ENCODE data around the gene ITPR3. TPM values are rescaled to one million over a fixed set of nuclear protein-coding genes. Genes with fewer than 3 reads are reported as not detected.

ITPR3 gene
- total RNA-seq, 1 experiment from 2014 or later, result 86.9 TPM

- peaks cover 8% of the 10 kb centered on the region for H3K4me1 Mint-ChIP-seq (ENCODE audit: insufficient read depth, unreplicated experiment)
- no TSS peak for BruUV-seq (replicated peaks)
- ChIA-PET POLR2A (no interaction called here), CTCF (interaction anchor here (0.6 to 2.4 kb wide), 6 partner anchors 8 to 40 kb away, joined by 3 to 10 read pairs (median 6); partner anchors contain the start of gene UQCC2)
- DNase-seq (ENCODE audit: unreplicated experiment), result no peak
- peaks cover 25% of the 10 kb centered on the region for H3K27me3 Mint-ChIP-seq (ENCODE audit: insufficient read depth, unreplicated experiment)
- no peak overlapping the region for H3K27ac Mint-ChIP-seq (ENCODE audit: low read depth, unreplicated experiment)
- no peaks in the 10 kb centered on the region for H3K9me3 Mint-ChIP-seq (ENCODE audit: unreplicated experiment)
- no peak for TF ChIP-seq CTCF (IDR thresholded peaks at IDR 0.05; ENCODE audit: unreplicated experiment)
- intact Hi-C loops (cut with micrococcal nuclease), result no loop called here
- no peak overlapping the region for H3K4me3 Mint-ChIP-seq (ENCODE audit: unreplicated experiment)
- H3K36me3 Mint-ChIP-seq (ENCODE audit: insufficient read depth, unreplicated experiment), result no peaks in the 10 kb centered on the region
These were observed 100.4 kb downstream of the ITPR3 start for GRCh38 chr6:33721508-33721907.

- POLR2A ChIA-PET, result no interaction called here
- no peaks in the 10 kb centered on the region for H3K9me3 Mint-ChIP-seq (ENCODE audit: unreplicated experiment)
- H3K4me1 Mint-ChIP-seq (ENCODE audit: insufficient read depth, unreplicated experiment), result peaks cover 1% of the 10 kb centered on the region
- TF ChIP-seq CTCF (IDR thresholded peaks at IDR 0.05; ENCODE audit: unreplicated experiment), result no peak
- H3K36me3 Mint-ChIP-seq (ENCODE audit: insufficient read depth, unreplicated experiment), result no peaks in the 10 kb centered on the region
- intact Hi-C loops (cut with micrococcal nuclease), result no loop called here
- DNase-seq (ENCODE audit: unreplicated experiment), result no peak
- no TSS peak for BruUV-seq (replicated peaks)
- no peak overlapping the region for H3K4me3 Mint-ChIP-seq (ENCODE audit: unreplicated experiment)
- no peak overlapping the region for H3K27ac Mint-ChIP-seq (ENCODE audit: low read depth, unreplicated experiment)
- peaks cover 25% of the 10 kb centered on the region for H3K27me3 Mint-ChIP-seq (ENCODE audit: insufficient read depth, unreplicated experiment)
- CTCF ChIA-PET, result interaction anchor here (0.9 to 2.4 kb wide), 5 partner anchors 9 to 39 kb away, joined by 3 to 10 read pairs (median 8); partner anchors contain the start of gene UQCC2
These were observed 101.0 kb downstream of the ITPR3 start for GRCh38 chr6:33722103-33722623.

DNA sequence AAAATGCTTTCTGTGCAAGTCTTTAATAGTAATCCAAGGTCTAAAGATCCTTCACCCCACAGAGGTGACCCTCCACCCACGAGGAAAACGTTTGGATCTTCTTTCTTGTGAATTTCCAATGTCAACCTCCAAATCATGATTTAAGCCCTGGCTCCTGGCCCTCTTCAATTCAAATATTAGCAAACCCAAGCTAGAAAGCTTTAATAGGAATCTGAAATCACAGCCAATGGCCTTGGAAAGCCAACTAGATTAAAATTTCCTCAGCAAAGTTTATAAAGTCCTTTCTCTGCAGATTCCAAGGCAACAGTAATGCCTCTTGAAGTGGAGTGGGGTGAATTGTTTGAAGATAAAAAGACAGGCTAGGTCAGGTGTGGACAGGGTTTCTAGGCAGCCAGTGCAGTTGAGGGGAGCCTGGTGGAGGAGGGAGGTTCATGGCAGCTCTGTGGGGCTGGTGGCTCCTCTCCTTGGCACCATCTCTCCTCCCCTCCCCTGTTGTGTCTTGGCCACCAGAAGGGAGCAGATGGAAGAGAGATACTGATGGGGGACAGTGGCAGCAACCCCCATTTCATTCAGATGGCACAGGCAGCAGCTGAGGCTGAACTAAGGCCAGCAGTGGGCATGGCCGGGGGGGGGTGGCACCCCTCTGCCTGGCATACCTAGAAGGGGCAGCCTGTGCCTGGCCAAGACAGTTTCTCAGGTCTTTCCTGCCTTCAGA is 102.4 kb downstream of the ITPR3 start:
- peaks cover 25% of the 10 kb centered on the region for H3K27me3 Mint-ChIP-seq (ENCODE audit: insufficient read depth, unreplicated experiment)

More for the DNA sequence above, 102.4 kb downstream of the ITPR3 start:
- no TSS peak for BruUV-seq (replicated peaks)
- ChIA-PET CTCF (interaction anchor here (0.9 to 2.4 kb wide), 6 partner anchors 12 to 440 kb away, joined by 3 to 10 read pairs (median 6); partner anchors contain the start of gene UQCC2), POLR2A (interaction anchor here (0.6 kb wide), 2 partner anchors 66 to 366 kb away, joined by 3 read pairs; no protein-coding TSS in a partner anchor)
- intact Hi-C loops (cut with micrococcal nuclease), result no loop called here
- H3K4me1 Mint-ChIP-seq (ENCODE audit: insufficient read depth, unreplicated experiment), result no peaks in the 10 kb centered on the region
- no peak for TF ChIP-seq CTCF (IDR thresholded peaks at IDR 0.05; ENCODE audit: unreplicated experiment)
- H3K27ac Mint-ChIP-seq (ENCODE audit: low read depth, unreplicated experiment), result no peak overlapping the region
- H3K36me3 Mint-ChIP-seq (ENCODE audit: insufficient read depth, unreplicated experiment), result no peaks in the 10 kb centered on the region
- no peaks in the 10 kb centered on the region for H3K9me3 Mint-ChIP-seq (ENCODE audit: unreplicated experiment)
- no peak overlapping the region for H3K4me3 Mint-ChIP-seq (ENCODE audit: unreplicated experiment)
- DNase-seq (ENCODE audit: unreplicated experiment), result no peak

All from MCF 10A (cell line).